ENCODE measurements around the gene IFNGR2. TPM values are rescaled to one million over a fixed set of nuclear protein-coding genes. Genes with fewer than 3 reads are reported as not detected.

The IFNGR2 gene
- total RNA-seq, 1 experiment from 2014 or later, result 44.1 TPM

- no peak overlapping the region for H3K56ac ChIP-seq (ENCODE audit: insufficient read length, low read depth, low read length)
- WGBS (ENCODE audit: extremely low coverage, insufficient read length, low lambda C conversion rate), result no CpG with 5 or more reads among the region's 11 CpGs
- no peaks in the 10 kb centered on the region for H4K20me1 ChIP-seq (ENCODE audit: control insufficient read depth, insufficient read depth, insufficient read length)
- H3K9me3 Mint-ChIP-seq, result no peaks in the 10 kb centered on the region
- H3K9ac ChIP-seq (ENCODE audit: extremely low read depth, insufficient read length, low read length), result no peak overlapping the region
- no peaks in the 10 kb centered on the region for H3K27me3 Mint-ChIP-seq (ENCODE audit: low read depth)
- H3K27ac Mint-ChIP-seq, result no peak overlapping the region
- H3K79me1 ChIP-seq (ENCODE audit: insufficient read depth, low read depth, low read length, poor library complexity, severe bottlenecking), result no peaks in the 10 kb centered on the region
- H2AFZ ChIP-seq (ENCODE audit: low read length), result no peak overlapping the region
- no peak overlapping the region for H3K14ac ChIP-seq (ENCODE audit: insufficient read depth, low read length)
- no peak overlapping the region for H2BK5ac ChIP-seq (ENCODE audit: insufficient read length, low read length)
- H3K4me3 Mint-ChIP-seq, result no peak overlapping the region
- no peak overlapping the region for H2BK120ac ChIP-seq (ENCODE audit: low read depth, low read length, poor library complexity, severe bottlenecking)
- peaks cover 8 to 30% (median 16%) of the 10 kb centered on the region in 3 experiments; a peak in 5 of 7 replicates for H3K36me3 Mint-ChIP-seq (ENCODE audit: insufficient read depth in 1 of 3, low read depth in 3 of 3)
- no peak overlapping the region for H2BK15ac ChIP-seq (ENCODE audit: low read depth, low read length)
- no peak overlapping the region for H4K91ac ChIP-seq (ENCODE audit: insufficient read length, low read depth, low read length)
- H4K5ac ChIP-seq (ENCODE audit: insufficient read length, low read depth, low read length), result no peak overlapping the region
- H3K27me3 ChIP-seq (ENCODE audit: insufficient read depth, low read length), result no peaks in the 10 kb centered on the region
- no peak overlapping the region for H3K4me2 ChIP-seq (ENCODE audit: insufficient read depth, insufficient read length, low read length)
- H4K8ac ChIP-seq (replicated peaks; ENCODE audit: insufficient read length, low read depth, low read length), result no peak overlapping the region
- no peak overlapping the region for H3T11ph ChIP-seq (ENCODE audit: low read length)
- H3K23ac ChIP-seq (ENCODE audit: insufficient read length, low read depth, low read length), result no peak overlapping the region
- peaks cover 4% of the 10 kb centered on the region in 2 experiments for H3K4me1 Mint-ChIP-seq
- H3K79me2 ChIP-seq (ENCODE audit: insufficient read depth, low read length), result no peaks in the 10 kb centered on the region
- no peaks in the 10 kb centered on the region for H3K4me1 ChIP-seq (ENCODE audit: insufficient read depth, low read length)
- H3K4ac ChIP-seq (ENCODE audit: low read depth, low read length), result no peak overlapping the region
- no peak for DNase-seq
- no peak overlapping the region for H3K27ac ChIP-seq (ENCODE audit: insufficient read length, low read depth, low read length)
- no peak overlapping the region for H2BK20ac ChIP-seq (ENCODE audit: low read depth, low read length, poor library complexity, severe bottlenecking)
- no peaks in the 10 kb centered on the region for H3K9me3 ChIP-seq (ENCODE audit: control insufficient read depth, low read depth, low read length)
- H3K23me2 ChIP-seq (ENCODE audit: insufficient read length, low read depth, low read length, poor library complexity, severe bottlenecking), result no peaks in the 10 kb centered on the region
- no peak for TF ChIP-seq CTCF (conservative IDR thresholded peaks at IDR 0.05)
- H3K18ac ChIP-seq (ENCODE audit: insufficient read length, low read depth, low read length), result no peak overlapping the region
- H2AK5ac ChIP-seq (ENCODE audit: insufficient read length, low read length), result no peak overlapping the region
- no peak overlapping the region for H2BK12ac ChIP-seq (ENCODE audit: insufficient read length, low read depth, low read length)
These were observed 47.2 kb upstream of the IFNGR2 start for GRCh38 chr21:33355996-33356395.
